Measurements from ENCODE around the gene SAPCD1. TPM values are rescaled to one million over a fixed set of nuclear protein-coding genes. Genes with fewer than 3 reads are reported as not detected.
A peak's percentile ranks its signal among the peaks of the same experiment; 100 is the strongest.

The SAPCD1 gene
- total RNA-seq, 3 donors from 2014 or later (not counting 1 experiment from before 2014, with no cell fraction given) = 5.4 to 14.5 (median 6.9) TPM

DNA sequence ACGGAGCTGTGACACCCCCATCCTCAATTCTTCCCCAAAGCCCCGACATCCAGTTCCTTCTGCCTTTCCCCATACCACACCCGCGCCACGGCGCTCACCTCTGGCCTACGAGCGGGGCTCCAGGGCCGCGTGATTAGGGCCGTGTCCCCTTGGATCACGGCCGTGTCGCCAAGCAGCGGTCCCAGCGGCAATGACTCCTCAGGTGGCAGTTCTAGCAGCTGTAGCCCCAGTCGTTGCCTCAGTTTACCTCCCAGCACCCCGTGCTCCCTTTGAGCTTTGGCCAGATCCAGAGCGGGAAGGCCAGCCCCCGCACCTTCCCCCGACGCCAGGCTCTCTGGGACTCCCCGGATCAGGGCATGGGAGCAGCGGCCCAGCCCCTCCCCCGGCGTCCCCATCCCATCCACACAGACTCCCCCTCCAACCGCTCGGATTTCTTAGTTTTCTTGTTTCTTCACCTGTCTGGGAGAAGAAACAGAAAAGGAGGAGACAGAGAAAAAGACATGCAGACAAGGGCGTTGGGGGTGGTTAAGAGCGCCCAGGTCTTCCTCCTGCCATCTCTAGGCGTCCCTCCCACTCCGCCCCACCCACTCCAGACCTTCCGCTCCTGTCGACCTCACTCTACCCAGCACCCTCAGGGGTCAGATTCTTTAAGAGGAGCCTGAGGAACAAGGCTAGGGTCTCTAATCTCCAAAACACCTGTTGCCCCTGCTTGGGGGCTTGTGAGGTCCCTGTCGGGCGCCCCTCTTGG lies 33.5 kb upstream of the SAPCD1 start, which contains the start of gene DDAH2:
Gene DDAH2, minus strand, starts transcription at position 533 of the 748 bp plus-strand sequence. Its CDS starts 138 bp downstream, at position 395.
- ATAC-seq (peak; percentile 20 to 36 (median 23)), DNase-seq (no peak)
- peak within 1 kb of the TSS; percentile 75 for H3K4me3 ChIP-seq (ENCODE audit: low read length)
- TF ChIP-seq, protein P1, sequence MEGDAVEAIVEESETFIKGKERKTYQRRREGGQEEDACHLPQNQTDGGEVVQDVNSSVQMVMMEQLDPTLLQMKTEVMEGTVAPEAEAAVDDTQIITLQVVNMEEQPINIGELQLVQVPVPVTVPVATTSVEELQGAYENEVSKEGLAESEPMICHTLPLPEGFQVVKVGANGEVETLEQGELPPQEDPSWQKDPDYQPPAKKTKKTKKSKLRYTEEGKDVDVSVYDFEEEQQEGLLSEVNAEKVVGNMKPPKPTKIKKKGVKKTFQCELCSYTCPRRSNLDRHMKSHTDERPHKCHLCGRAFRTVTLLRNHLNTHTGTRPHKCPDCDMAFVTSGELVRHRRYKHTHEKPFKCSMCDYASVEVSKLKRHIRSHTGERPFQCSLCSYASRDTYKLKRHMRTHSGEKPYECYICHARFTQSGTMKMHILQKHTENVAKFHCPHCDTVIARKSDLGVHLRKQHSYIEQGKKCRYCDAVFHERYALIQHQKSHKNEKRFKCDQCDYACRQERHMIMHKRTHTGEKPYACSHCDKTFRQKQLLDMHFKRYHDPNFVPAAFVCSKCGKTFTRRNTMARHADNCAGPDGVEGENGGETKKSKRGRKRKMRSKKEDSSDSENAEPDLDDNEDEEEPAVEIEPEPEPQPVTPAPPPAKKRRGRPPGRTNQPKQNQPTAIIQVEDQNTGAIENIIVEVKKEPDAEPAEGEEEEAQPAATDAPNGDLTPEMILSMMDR (IDR thresholded peaks at IDR 0.05) = no peak
- peak within 1 kb of the TSS; percentile 64 for H3K27ac ChIP-seq (ENCODE audit: low read length)
- Mint-ChIP-seq H3K27ac (peak within 1 kb of the TSS; percentile 90 to 91), H3K36me3 (peaks cover 16% of the 10 kb centered on the region), H3K4me1 (peaks cover 56 to 70% of the 10 kb centered on the region in 2 donors), H3K9me3 (no peaks in the 10 kb centered on the region), H3K27me3 (ENCODE audit: low read depth in 2 of 2) (no peaks in the 10 kb centered on the region), H3K4me3 (peak within 1 kb of the TSS; percentile 97)
- intact Hi-C loops (cut with micrococcal nuclease) = loop anchor here (1.0 kb wide), 1 partner anchor 40 kb away; no protein-coding TSS in a partner anchor
- H3K9me3 ChIP-seq (ENCODE audit: control insufficient read depth, insufficient read depth, low read length) = no peaks in the 10 kb centered on the region
- WGBS (ENCODE audit: insufficient coverage) = 37% methylated on average over 31 of the region's 36 CpGs
- H3K36me3 ChIP-seq (ENCODE audit: control insufficient read depth, insufficient read depth, low read length) = peaks cover 45% of the 10 kb centered on the region
- H3K4me1 ChIP-seq (ENCODE audit: control insufficient read depth, insufficient read depth, low read length) = peaks cover 62% of the 10 kb centered on the region
- no peaks in the 10 kb centered on the region for H3K27me3 ChIP-seq (ENCODE audit: control insufficient read depth, insufficient read depth, low read length)

DNA sequence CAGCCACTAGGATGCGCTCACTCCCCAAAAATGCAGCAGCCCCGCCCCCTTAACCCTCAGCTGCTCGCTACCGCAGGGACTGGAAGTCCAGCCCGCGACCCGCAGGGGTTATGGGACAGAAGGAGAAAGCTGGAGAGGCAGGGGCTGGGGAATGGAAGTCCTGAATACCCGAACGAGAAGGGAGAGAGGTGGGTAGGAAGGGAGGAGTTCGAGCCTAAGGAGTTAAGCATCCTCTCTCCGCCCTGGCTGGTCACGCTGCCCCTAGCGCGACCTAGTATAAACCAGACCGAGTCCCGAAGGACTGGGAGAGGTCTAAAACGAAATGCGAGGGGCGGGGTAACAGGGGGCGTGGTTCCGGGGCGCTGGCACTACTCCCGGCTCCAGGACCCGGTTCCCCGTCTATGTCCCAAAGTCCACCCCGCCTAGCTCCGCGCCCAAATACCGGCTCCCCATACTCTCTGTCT lies 32.9 kb upstream of the SAPCD1 start:
- peaks cover 65% of the 10 kb centered on the region for H3K4me1 ChIP-seq (ENCODE audit: control insufficient read depth, insufficient read depth, low read length)
- ATAC-seq = peak; percentile 69 to 83 (median 74)
- peaks cover 16% of the 10 kb centered on the region for H3K36me3 Mint-ChIP-seq

DNA sequence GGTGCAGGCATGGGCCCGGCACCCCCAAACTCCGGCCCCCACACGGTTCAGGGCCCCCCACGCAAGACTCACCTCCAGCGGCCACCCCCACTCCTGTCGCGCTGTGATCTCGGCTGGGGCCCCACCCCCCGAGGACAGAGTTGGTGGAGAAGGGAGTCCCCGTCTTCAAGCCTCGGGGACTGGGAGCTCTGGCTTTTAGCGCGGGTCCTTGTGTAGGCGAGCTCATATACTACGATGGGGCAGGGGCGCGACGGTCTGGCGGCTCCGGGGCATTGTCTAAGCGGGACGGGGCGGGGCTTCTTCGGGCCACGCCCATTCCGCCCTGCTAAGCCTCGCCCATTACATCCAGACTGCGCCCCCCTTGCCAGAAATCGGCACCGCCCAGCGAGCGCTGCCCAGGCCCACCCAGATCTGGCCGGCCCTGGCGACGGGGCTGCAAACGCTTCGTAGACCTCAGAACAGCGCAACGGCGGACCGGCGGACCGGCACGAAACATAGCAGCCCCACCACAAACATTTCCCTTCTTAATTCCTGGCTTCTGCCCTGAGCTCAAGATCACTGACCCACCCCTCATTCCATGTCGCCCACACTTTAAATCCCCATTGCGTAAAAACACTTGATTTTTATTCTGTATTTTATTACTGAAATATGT lies 32.4 kb upstream of the SAPCD1 start:
- ATAC-seq (peak; percentile 42 to 67 (median 63)), DNase-seq (peak; percentile 75 to 83)
- Histone ChIP-seq H3K27me3 (ENCODE audit: control insufficient read depth, insufficient read depth, low read length) (no peaks in the 10 kb centered on the region), H3K36me3 (ENCODE audit: control insufficient read depth, insufficient read depth, low read length) (peaks cover 49% of the 10 kb centered on the region), H3K4me1 (ENCODE audit: control insufficient read depth, insufficient read depth, low read length) (peaks cover 68% of the 10 kb centered on the region), H3K4me3 (ENCODE audit: low read length) (peak overlapping the region; percentile 75), H3K9me3 (ENCODE audit: control insufficient read depth, insufficient read depth, low read length) (no peaks in the 10 kb centered on the region), H3K27ac (ENCODE audit: low read length) (peak overlapping the region; percentile 64)
- whole genome bisulfite sequencing (ENCODE audit: insufficient coverage) = 5% methylated on average over 43 of the region's 46 CpGs
- Mint-ChIP-seq H3K9me3 (no peaks in the 10 kb centered on the region), H3K36me3 (peaks cover 16% of the 10 kb centered on the region), H3K4me3 (peak overlapping the region; percentile 97), H3K27me3 (ENCODE audit: low read depth in 2 of 2) (no peaks in the 10 kb centered on the region), H3K4me1 (peaks cover 56 to 77% of the 10 kb centered on the region in 2 donors), H3K27ac (peak overlapping the region; percentile 90 to 91)
- TF ChIP-seq, protein P1 (IDR thresholded peaks at IDR 0.05) = no peak
- intact Hi-C loops (cut with micrococcal nuclease) = loop anchor here (1.0 to 10.0 kb wide), 3 partner anchors 39 to 185 kb away; partner anchors contain the start of genes ATP6V1G2, DDX39B and NFKBIL1

More for the DNA sequence above, 32.9 kb upstream of the SAPCD1 start:
- Histone ChIP-seq H3K4me3 (ENCODE audit: low read length) (peak overlapping the region; percentile 75), H3K9me3 (ENCODE audit: control insufficient read depth, insufficient read depth, low read length) (no peaks in the 10 kb centered on the region), H3K36me3 (ENCODE audit: control insufficient read depth, insufficient read depth, low read length) (peaks cover 49% of the 10 kb centered on the region), H3K27me3 (ENCODE audit: control insufficient read depth, insufficient read depth, low read length) (no peaks in the 10 kb centered on the region), H3K27ac (ENCODE audit: low read length) (peak overlapping the region; percentile 64)
- intact Hi-C loops (cut with micrococcal nuclease) = loop anchor here (1.0 kb wide), 1 partner anchor 40 kb away; no protein-coding TSS in a partner anchor
- Mint-ChIP-seq H3K4me1 (peaks cover 52 to 72% of the 10 kb centered on the region in 2 donors), H3K27me3 (ENCODE audit: low read depth in 2 of 2) (no peaks in the 10 kb centered on the region), H3K9me3 (no peaks in the 10 kb centered on the region), H3K4me3 (peak overlapping the region; percentile 97), H3K27ac (peak overlapping the region; percentile 90 to 91)
- DNase-seq = peak; percentile 81 to 90
- TF ChIP-seq, protein P1 (IDR thresholded peaks at IDR 0.05) = peak; percentile 93
- WGBS (ENCODE audit: insufficient coverage) = under 1% methylated on average over 28 of the region's 29 CpGs
